Frontal cortex (tissue), 4 donors: ENCODE results near the gene PPP1R1A. TPM values are rescaled to one million over a fixed set of nuclear protein-coding genes. Genes with fewer than 3 reads are reported as not detected.
A peak's percentile ranks its signal among the peaks of the same experiment; 100 is the strongest.

Experiments used
- DNase-seq, 2 donors: peaks; one replicate each; pipeline ENCODE4 v3.0.0; 2012; ENCODE audit warnings: low spot score in 2 of 2
- FAIRE-seq: peaks from 2 replicates; lab custom pipeline; 2012; peaks lifted over from hg19 to GRCh38; lab: Jason Lieb, UNC
- total RNA-seq: library from RNA; depleted of rRNA; stranded (reverse); fragments of >200 nt; gene quantifications from one replicate; pipeline ENCODE4 v1.2.3, GENCODE V29; 2014
- donor health status: control.
- donor health status: control.
- donor health status: control.

The PPP1R1A gene
- 10.6 TPM for total RNA-seq

GRCh38 chr12:54588110-54588889 lies at the start of gene PPP1R1A:
TSS of gene PPP1R1A (minus strand) at chr12:54588659. CDS start at chr12:54588488, 171 bp downstream.
- no peak for FAIRE-seq
- DNase-seq, result peak; percentile 64 to 70

- DNase-seq (no peak), FAIRE-seq (no peak)
Measured at GRCh38 chr12:54634795-54635194, 46.3 kb upstream of the PPP1R1A start, which contains the start of gene LACRT. TSS of gene LACRT (minus strand) at chr12:54634895. CDS start at chr12:54634841, 54 bp downstream.

- DNase-seq (no peak), FAIRE-seq (no peak)
Measured at GRCh38 chr12:54631988-54632728, 43.7 kb upstream of the PPP1R1A start.

GRCh38 chr12:54631551-54631950 lies 43.1 kb upstream of the PPP1R1A start:
- FAIRE-seq (no peak), DNase-seq (no peak)

- DNase-seq (no peak), FAIRE-seq (no peak)
Measured at GRCh38 chr12:54629925-54630324, 41.5 kb upstream of the PPP1R1A start.

- DNase-seq (no peak), FAIRE-seq (no peak)
Measured at GRCh38 chr12:54628186-54628846, 39.9 kb upstream of the PPP1R1A start.

GRCh38 chr12:54627304-54627703 lies 38.8 kb upstream of the PPP1R1A start:
- DNase-seq, result no peak
- FAIRE-seq, result no peak

- DNase-seq, result no peak
- FAIRE-seq, result no peak
Measured at GRCh38 chr12:54625598-54625997, 37.1 kb upstream of the PPP1R1A start.

- FAIRE-seq (no peak), DNase-seq (no peak)
Measured at GRCh38 chr12:54624315-54625279, 36.1 kb upstream of the PPP1R1A start.

- FAIRE-seq, result no peak
Measured at GRCh38 chr12:54622463-54623183, 34.2 kb upstream of the PPP1R1A start.

GRCh38 chr12:54616933-54617680 lies 28.6 kb upstream of the PPP1R1A start:
- DNase-seq (no peak), FAIRE-seq (no peak)

More at GRCh38 chr12:54622463-54623183, 34.2 kb upstream of the PPP1R1A start:
- no peak for DNase-seq

GRCh38 chr12:54612225-54612750 lies 23.8 kb upstream of the PPP1R1A start:
- no peak for DNase-seq

GRCh38 chr12:54611715-54612149 lies 23.3 kb upstream of the PPP1R1A start:
- FAIRE-seq, result no peak

More at GRCh38 chr12:54612225-54612750, 23.8 kb upstream of the PPP1R1A start:
- FAIRE-seq, result no peak

GRCh38 chr12:54608769-54609168 lies 20.3 kb upstream of the PPP1R1A start:
- DNase-seq (no peak), FAIRE-seq (no peak)

More at GRCh38 chr12:54611715-54612149, 23.3 kb upstream of the PPP1R1A start:
- no peak for DNase-seq

GRCh38 chr12:54608156-54608555 lies 19.7 kb upstream of the PPP1R1A start:
- no peak for FAIRE-seq
- DNase-seq, result no peak

GRCh38 chr12:54606556-54606955 lies 18.1 kb upstream of the PPP1R1A start:
- DNase-seq (no peak), FAIRE-seq (no peak)

GRCh38 chr12:54605138-54605970 lies 16.9 kb upstream of the PPP1R1A start:
- DNase-seq (no peak), FAIRE-seq (no peak)
